PC-3 (cell line): ENCODE measurements around the gene PPM1E. TPM values are rescaled to one million over a fixed set of nuclear protein-coding genes. Genes with fewer than 3 reads are reported as not detected.

Experiments used
- ATAC-seq: fragments of 200-7000 bp; cut with Tn5 transposase; 2 replicates; pipeline ENCODE4 v1.9.1; 2020; ENCODE audit warnings: mild to moderate bottlenecking, moderate library complexity
- BruUV-seq: library from RNA; stranded (reverse); fragments of 400-500 nt; replicated peaks from 2 replicates; lab custom pipeline; 2021; lab: Mats Ljungman, UMichigan
- CTCF ChIA-PET: fragments of 300-600 bp; sonication (Branson Sonifier 250); formaldehyde crosslinking; loops from one replicate; lab custom pipeline; 2022; ENCODE audit warnings: antibody characterized with exemption; lab: Charles Lee
- POLR2A ChIA-PET: fragments of 300-600 bp; sonication (Branson Sonifier 250); formaldehyde crosslinking; loops from one replicate; lab custom pipeline; 2022; ENCODE audit warnings: antibody characterized with exemption; ENCODE audit not compliant: unreplicated experiment; lab: Charles Lee
- DNase-seq: peaks from one replicate; pipeline ENCODE4 v3.0.0-alpha.2; 2015
- H2AFZ ChIP-seq: fragments of 300-600 bp; sonication (generic); 2 replicates; pipeline ENCODE4 v1.6.0; 2016; ENCODE audit warnings: antibody characterized with exemption, low read length
- H3F3A ChIP-seq: fragments of 300-600 bp; sonication (generic); one replicate; pipeline ENCODE4 v1.6.0; 2017; ENCODE audit warnings: antibody characterized with exemption, low read length, control low read depth, mild to moderate bottlenecking; ENCODE audit not compliant: unreplicated experiment
- H3K27ac ChIP-seq: fragments of 300-600 bp; sonication (generic); 2 replicates; pipeline ENCODE4 v1.5.1; 2016; ENCODE audit warnings: mild to moderate bottlenecking, low read length
- H3K27me3 ChIP-seq: fragments of 300-600 bp; sonication (generic); 2 replicates; pipeline ENCODE4 v1.6.1; 2016; ENCODE audit warnings: low read length, mixed read lengths
- H3K36me3 ChIP-seq: fragments of 300-600 bp; sonication (generic); 2 replicates; pipeline ENCODE4 v1.6.1; 2016; ENCODE audit warnings: low read depth, mixed run types, low read length, mixed read lengths
- H3K4me1 ChIP-seq: fragments of 300-600 bp; sonication (generic); 2 replicates; pipeline ENCODE4 v1.5.1; 2016; ENCODE audit warnings: low read length; ENCODE audit not compliant: insufficient read depth
- H3K4me2 ChIP-seq: fragments of 300-600 bp; sonication (generic); 2 replicates; pipeline ENCODE4 v1.6.0; 2016; ENCODE audit warnings: low read length
- H3K4me3 ChIP-seq: fragments of 300-600 bp; sonication (generic); 2 replicates; pipeline ENCODE4 v1.5.1; 2016; ENCODE audit warnings: mild to moderate bottlenecking, low read length, mixed read lengths
- H3K79me2 ChIP-seq: fragments of 300-600 bp; sonication (generic); 2 replicates; pipeline ENCODE4 v1.6.1; 2017; ENCODE audit warnings: low read length, mixed read lengths
- H3K9ac ChIP-seq: fragments of 300-600 bp; sonication (generic); 2 replicates; pipeline ENCODE4 v1.6.0; 2016; ENCODE audit warnings: mild to moderate bottlenecking, low read length
- H3K9me2 ChIP-seq: fragments of 300-600 bp; sonication (generic); replicated peaks from 2 replicates; pipeline ENCODE4 v1.6.1; 2016; ENCODE audit warnings: mixed run types, low read length, mixed read lengths
- H3K9me3 ChIP-seq: fragments of 300-600 bp; sonication (generic); 2 replicates; pipeline ENCODE4 v1.6.1; 2016; ENCODE audit warnings: low read length, mixed read lengths
- H4K20me1 ChIP-seq: fragments of 300-600 bp; sonication (generic); 2 replicates; pipeline ENCODE4 v1.6.1; 2016; ENCODE audit warnings: low read length, mixed read lengths
- CTCF ChIP-seq: fragments of 300-600 bp; sonication (generic); conservative IDR thresholded peaks from 2 replicates; pipeline ENCODE4 v1.5.1; 2017; ENCODE audit warnings: antibody characterized with exemption, low read depth, mild to moderate bottlenecking, low read length
- EZH2 ChIP-seq: fragments of 300-600 bp; sonication (generic); IDR thresholded peaks from one replicate; pipeline ENCODE4 v1.6.1; 2017; ENCODE audit warnings: antibody characterized with exemption, mild to moderate bottlenecking, low read length; ENCODE audit not compliant: unreplicated experiment
- EZH2phosphoT487 ChIP-seq: fragments of 300-600 bp; sonication (generic); IDR thresholded peaks from 2 replicates; pipeline ENCODE4 v1.6.1; 2018; ENCODE audit warnings: mild to moderate bottlenecking, antibody characterized with exemption, low read length, borderline replicate concordance
- intact Hi-C: fragments of 100-400 bp; cut with micrococcal nuclease; formaldehyde crosslinking; loops from 2 replicates; pipeline ENCODE4 v1.9.0; 2023
- total RNA-seq: library from RNA; depleted of rRNA; stranded (reverse); fragments of >200 nt; gene quantifications from 2 replicates; pipeline ENCODE4 v1.2.3, GENCODE V29; 2014

PPM1E gene
- total RNA-seq, 1 experiment from 2014 or later, result not detected

GRCh38 chr17:58974354-58974753 lies 218.7 kb downstream of the PPM1E start:
- Histone ChIP-seq H3K27ac (no peak overlapping the region), H3F3A (no peaks in the 10 kb centered on the region), H3K36me3 (no peaks in the 10 kb centered on the region), H4K20me1 (no peaks in the 10 kb centered on the region), H2AFZ (no peak overlapping the region), H3K9me2 (no peaks in the 10 kb centered on the region), H3K9me3 (no peaks in the 10 kb centered on the region), H3K4me3 (no peak overlapping the region), H3K27me3 (no peaks in the 10 kb centered on the region), H3K4me1 (no peaks in the 10 kb centered on the region), H3K79me2 (no peaks in the 10 kb centered on the region), H3K4me2 (no peak overlapping the region), H3K9ac (no peak overlapping the region)
- intact Hi-C loops, result no loop called here
- ChIA-PET CTCF (interaction anchor here (0.7 kb wide), 1 partner anchor 385 kb away, joined by 5 read pairs; no protein-coding TSS in a partner anchor), POLR2A (no interaction called here)
- ATAC-seq (no peak), DNase-seq (no peak)
- BruUV-seq, result no TSS peak
- no peak for TF ChIP-seq EZH2phosphoT487
- no peak for TF ChIP-seq EZH2
- TF ChIP-seq CTCF, result no peak

- no peaks in the 10 kb centered on the region for H3K79me2 ChIP-seq
- no peaks in the 10 kb centered on the region for H3K9me3 ChIP-seq
- intact Hi-C loops, result no loop called here
- H3K4me1 ChIP-seq, result no peaks in the 10 kb centered on the region
- H3K36me3 ChIP-seq, result no peaks in the 10 kb centered on the region
- no peaks in the 10 kb centered on the region for H3K27me3 ChIP-seq
- no peak overlapping the region for H2AFZ ChIP-seq
- H3F3A ChIP-seq, result no peaks in the 10 kb centered on the region
- no peak overlapping the region for H3K4me2 ChIP-seq
- TF ChIP-seq CTCF (no peak), EZH2 (no peak), EZH2phosphoT487 (no peak)
- H3K9me2 ChIP-seq, result no peaks in the 10 kb centered on the region
- no TSS peak for BruUV-seq
- no peak overlapping the region for H3K9ac ChIP-seq
- DNase-seq (no peak), ATAC-seq (no peak)
- no peak overlapping the region for H3K27ac ChIP-seq
- ChIA-PET POLR2A (no interaction called here), CTCF (no interaction called here)
- H3K4me3 ChIP-seq, result no peak overlapping the region
- no peaks in the 10 kb centered on the region for H4K20me1 ChIP-seq
Observed at GRCh38 chr17:58976541-58976940, 220.9 kb downstream of the PPM1E start.

- DNase-seq (no peak), ATAC-seq (no peak)
- H3K9me2 ChIP-seq, result no peaks in the 10 kb centered on the region
- TF ChIP-seq EZH2phosphoT487 (no peak), CTCF (no peak), EZH2 (no peak)
- no peak overlapping the region for H2AFZ ChIP-seq
- CTCF ChIA-PET, result no interaction called here
- no peaks in the 10 kb centered on the region for H3K79me2 ChIP-seq
- no TSS peak for BruUV-seq
- no peak overlapping the region for H3K27ac ChIP-seq
- no peaks in the 10 kb centered on the region for H3K9me3 ChIP-seq
- H4K20me1 ChIP-seq, result no peaks in the 10 kb centered on the region
- POLR2A ChIA-PET, result no interaction called here
- H3F3A ChIP-seq, result no peaks in the 10 kb centered on the region
- no peaks in the 10 kb centered on the region for H3K36me3 ChIP-seq
- H3K9ac ChIP-seq, result no peak overlapping the region
- H3K27me3 ChIP-seq, result no peaks in the 10 kb centered on the region
- intact Hi-C loops, result no loop called here
- no peak overlapping the region for H3K4me2 ChIP-seq
- H3K4me3 ChIP-seq, result no peak overlapping the region
- no peaks in the 10 kb centered on the region for H3K4me1 ChIP-seq
Observed at GRCh38 chr17:58980706-58981481, 225.2 kb downstream of the PPM1E start.
